ENCODE measurements around the gene FANCD2. TPM values are rescaled to one million over a fixed set of nuclear protein-coding genes. Genes with fewer than 3 reads are reported as not detected.

The FANCD2 gene
- total RNA-seq, 1 donor from 2014 or later = 1.6 TPM

- ATAC-seq (no peak), DNase-seq (no peak)
- intact Hi-C loops (cut with micrococcal nuclease) = no loop called here
These were observed 123.0 kb downstream of the FANCD2 start for GRCh38 chr3:10149226-10149625.

GRCh38 chr3:10150987-10151386 lies 124.8 kb downstream of the FANCD2 start:
- intact Hi-C loops (cut with micrococcal nuclease) = no loop called here
- ATAC-seq (no peak), DNase-seq (no peak)

Other genes with a start within 250 kb of the FANCD2 start
- gene TADA3, start 234.0 kb upstream of the FANCD2 start, total RNA-seq = 45.9 TPM
- 55.3 TPM for gene ARPC4, start 233.4 kb upstream of the FANCD2 start, total RNA-seq
- 11.0 TPM for gene TTLL3, start 216.2 kb upstream of the FANCD2 start, total RNA-seq
- 37.9 TPM for gene RPUSD3, start 182.4 kb upstream of the FANCD2 start, total RNA-seq
- gene CIDEC, start 146.2 kb upstream of the FANCD2 start, total RNA-seq = 2.5 TPM
- gene JAGN1, start 135.8 kb upstream of the FANCD2 start, total RNA-seq = 18.4 TPM
- 0.45 TPM for gene IL17RE, start 123.6 kb upstream of the FANCD2 start, total RNA-seq
- gene IL17RC, start 109.3 kb upstream of the FANCD2 start, total RNA-seq = 36.0 TPM
- gene CRELD1, start 92.6 kb upstream of the FANCD2 start, total RNA-seq = 62.7 TPM
- 0.35 TPM for gene PRRT3, start 74.0 kb upstream of the FANCD2 start, total RNA-seq
- gene EMC3, start 39.6 kb upstream of the FANCD2 start, total RNA-seq = 78.1 TPM
- gene FANCD2OS, start 81.8 kb downstream of the FANCD2 start, total RNA-seq = not detected
- 96.2 TPM for gene BRK1, start 89.2 kb downstream of the FANCD2 start, total RNA-seq
- gene VHL, start 115.3 kb downstream of the FANCD2 start, total RNA-seq = 11.1 TPM
- gene IRAK2, start 138.5 kb downstream of the FANCD2 start, total RNA-seq = 1.3 TPM
- 17.0 TPM for gene TATDN2, start 222.0 kb downstream of the FANCD2 start, total RNA-seq